ENCODE measurements around the gene SLC27A2.
"Not testable (repeated sequence)": the region's sequence is repeated elsewhere in the genome, so short reads cannot be mapped to it uniquely, and the experiment has no call there.

SLC27A2 gene

GRCh38 chr15:50164458-50164857 lies 17.5 kb upstream of the SLC27A2 start:
- Histone ChIP-seq H3K27me3 (no peaks in the 10 kb centered on the region), H3K27ac (no peak overlapping the region), H3K4me1 (ENCODE audit: control insufficient read depth in 1 of 2, insufficient read depth in 1 of 2, low read depth in 1 of 2, low read length in 1 of 2) (peaks cover 8 to 12% of the 10 kb centered on the region in 2 experiments), H3K9me3 (no peaks in the 10 kb centered on the region), H3K4me3 (ENCODE audit: low read depth in 1 of 2, low read length in 1 of 2) (no peak overlapping the region), H3K36me3 (no peaks in the 10 kb centered on the region)
- no peak for TF ChIP-seq CTCF (IDR thresholded peaks at IDR 0.05)

- Histone ChIP-seq H3K4me1 (ENCODE audit: control insufficient read depth in 1 of 2, insufficient read depth in 1 of 2, low read depth in 1 of 2, low read length in 1 of 2) (peaks cover 8 to 12% of the 10 kb centered on the region in 2 experiments), H3K27ac (no peak overlapping the region), H3K9me3 (no peaks in the 10 kb centered on the region), H3K36me3 (no peaks in the 10 kb centered on the region), H3K4me3 (ENCODE audit: low read depth in 1 of 2, low read length in 1 of 2) (no peak overlapping the region), H3K27me3 (no peaks in the 10 kb centered on the region)
- TF ChIP-seq CTCF (IDR thresholded peaks at IDR 0.05), result no peak
Measured at GRCh38 chr15:50166216-50166615, 15.8 kb upstream of the SLC27A2 start.

- no peaks in the 10 kb centered on the region for H3K27me3 ChIP-seq
- no peaks in the 10 kb centered on the region for H3K36me3 ChIP-seq
- no peaks in the 10 kb centered on the region for H3K9me3 ChIP-seq
- no peak overlapping the region for H3K27ac ChIP-seq
- peaks cover 8 to 12% of the 10 kb centered on the region in 2 experiments for H3K4me1 ChIP-seq (ENCODE audit: control insufficient read depth in 1 of 2, insufficient read depth in 1 of 2, low read depth in 1 of 2, low read length in 1 of 2)
- TF ChIP-seq CTCF (IDR thresholded peaks at IDR 0.05), result no peak
- H3K4me3 ChIP-seq (ENCODE audit: low read depth in 1 of 2, low read length in 1 of 2), result no peak overlapping the region
Measured at GRCh38 chr15:50167110-50167509, 14.9 kb upstream of the SLC27A2 start.

DNA sequence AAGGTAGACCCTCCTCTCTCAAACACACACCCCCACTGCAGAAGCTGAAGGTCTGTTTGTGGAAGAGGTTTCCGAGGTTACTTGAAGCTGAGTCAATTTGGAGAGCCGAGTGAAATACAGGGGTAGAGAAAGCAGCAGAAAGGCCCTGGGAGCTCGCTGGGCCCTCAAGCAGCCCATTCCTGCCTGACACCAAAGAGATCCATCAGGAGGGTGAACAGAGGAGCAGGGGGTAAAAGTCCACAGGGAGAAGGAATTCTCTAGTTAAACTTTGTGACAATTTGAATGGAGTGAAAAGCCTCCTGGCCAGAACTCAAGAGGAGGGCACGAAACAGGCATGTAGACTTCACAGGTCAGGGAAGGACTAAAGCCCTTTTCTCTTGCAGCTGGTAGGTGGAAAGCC lies 13.6 kb upstream of the SLC27A2 start:
- H3K36me3 ChIP-seq, result no peaks in the 10 kb centered on the region
- H3K4me1 ChIP-seq (ENCODE audit: control insufficient read depth in 1 of 2, insufficient read depth in 1 of 2, low read depth in 1 of 2, low read length in 1 of 2), result peaks cover 7 to 9% of the 10 kb centered on the region in 2 experiments
- H3K27me3 ChIP-seq, result no peaks in the 10 kb centered on the region
- H3K9me3 ChIP-seq, result no peaks in the 10 kb centered on the region
- H3K27ac ChIP-seq, result no peak overlapping the region
- no peak overlapping the region for H3K4me3 ChIP-seq (ENCODE audit: low read depth in 1 of 2, low read length in 1 of 2)
- no peak for TF ChIP-seq CTCF (IDR thresholded peaks at IDR 0.05)

DNA sequence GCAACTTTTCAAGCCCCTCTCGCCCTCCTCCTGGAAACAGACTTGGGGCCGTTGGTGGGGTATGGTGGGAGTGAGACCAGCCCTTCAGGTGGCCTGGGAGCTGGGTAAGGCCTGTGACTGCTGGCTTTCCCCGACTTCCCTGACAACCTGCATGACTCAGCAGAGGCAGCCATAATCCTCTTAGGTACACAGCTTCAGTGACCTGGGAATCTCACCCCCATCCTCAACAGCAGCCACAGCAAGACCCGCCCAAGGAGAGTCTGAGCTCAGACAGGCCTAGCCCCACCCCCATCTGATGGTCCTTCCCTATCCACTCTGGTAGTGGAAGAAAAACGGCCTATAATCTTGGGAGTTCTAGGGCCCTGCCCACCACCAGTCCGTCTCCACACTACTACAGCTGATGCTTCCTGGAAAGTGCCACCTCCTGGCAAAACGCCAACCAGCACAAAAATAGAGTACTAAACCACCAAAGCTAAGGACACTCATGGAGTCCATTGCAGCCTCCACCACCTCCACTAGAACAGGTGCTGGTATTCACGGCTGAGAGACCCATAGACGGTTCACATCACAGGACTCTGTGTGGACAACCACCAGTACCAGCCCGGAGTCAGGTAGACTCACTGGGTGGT lies 13.1 kb upstream of the SLC27A2 start:
- no peak overlapping the region for H3K27ac ChIP-seq
- no peak overlapping the region for H3K4me3 ChIP-seq (ENCODE audit: low read depth in 1 of 2, low read length in 1 of 2)
- H3K4me1 ChIP-seq (ENCODE audit: control insufficient read depth in 1 of 2, insufficient read depth in 1 of 2, low read depth in 1 of 2, low read length in 1 of 2), result peaks cover 2 to 4% of the 10 kb centered on the region in 2 experiments
- H3K27me3 ChIP-seq, result no peaks in the 10 kb centered on the region
- H3K9me3 ChIP-seq, result no peaks in the 10 kb centered on the region
- no peaks in the 10 kb centered on the region for H3K36me3 ChIP-seq
- no peak for TF ChIP-seq CTCF (IDR thresholded peaks at IDR 0.05)

DNA sequence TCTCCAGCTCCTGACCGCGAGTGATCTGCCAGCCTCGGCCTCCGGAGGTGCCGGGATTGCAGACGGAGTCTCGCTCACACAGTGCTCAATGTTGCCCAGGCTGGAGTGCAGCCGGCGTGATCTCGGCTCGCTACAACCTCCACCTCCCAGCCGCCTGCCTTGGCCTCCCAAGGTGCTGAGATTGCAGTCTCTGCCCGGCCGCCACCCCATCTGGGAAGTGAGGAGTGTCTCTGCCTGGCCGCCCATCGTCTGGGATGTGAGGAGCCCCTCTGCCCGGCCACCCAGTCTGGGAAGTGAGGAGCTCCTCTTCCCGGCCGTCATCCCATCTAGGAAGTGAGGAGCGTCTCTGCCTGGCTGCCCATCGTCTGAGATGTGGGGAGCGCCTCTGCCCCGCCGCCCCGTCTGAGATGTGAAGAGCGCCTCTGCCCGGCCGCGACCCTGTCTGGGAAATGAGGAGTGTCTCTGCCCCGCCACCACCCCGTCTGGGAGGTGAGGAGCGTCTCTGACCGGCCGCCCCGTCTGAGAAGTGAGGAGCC lies 9.6 kb upstream of the SLC27A2 start:
- H3K36me3 ChIP-seq; H3K4me1 ChIP-seq (ENCODE audit: control insufficient read depth in 1 of 2, insufficient read depth in 1 of 2, low read depth in 1 of 2, low read length in 1 of 2); H3K9me3 ChIP-seq; H3K27ac ChIP-seq; H3K27me3 ChIP-seq; H3K4me3 ChIP-seq (ENCODE audit: low read depth in 1 of 2, low read length in 1 of 2): not testable (repeated sequence)
